Panc1 (cell line): Measurements from ENCODE around the gene NR1H2. TPM values are rescaled to one million over a fixed set of nuclear protein-coding genes. Genes with fewer than 3 reads are reported as not detected.

Source experiments
- ATAC-seq: fragments of 200-7000 bp; cut with Tn5 transposase; 2 replicates; pipeline ENCODE4 v1.9.1; 2020; ENCODE audit warnings: mild to moderate bottlenecking, moderate library complexity
- BruUV-seq: library from RNA; stranded (reverse); fragments of 400-500 nt; replicated peaks from 2 replicates; lab custom pipeline; 2021; lab: Mats Ljungman, UMichigan
- CTCF ChIA-PET: fragments of 300-600 bp; sonication (Branson Sonifier 250); formaldehyde crosslinking; loops from one replicate; lab custom pipeline; 2022; ENCODE audit warnings: antibody characterized with exemption; lab: Charles Lee
- POLR2A ChIA-PET: fragments of 300-600 bp; sonication (Branson Sonifier 250); formaldehyde crosslinking; loops from one replicate; lab custom pipeline; 2022; ENCODE audit warnings: antibody characterized with exemption; lab: Charles Lee
- DNase-seq: peaks from one replicate; pipeline ENCODE4 v3.0.0-alpha.2; 2010; ENCODE audit warnings: low read depth, low spot score
- H3K27ac ChIP-seq: 2 replicates; pipeline ENCODE4 v1.5.1; 2011; ENCODE audit warnings: mild to moderate bottlenecking, low read length, inconsistent platforms
- H3K27me3 ChIP-seq: fragments of 200-500 bp; sonication (Bioruptor generic); 2 replicates; pipeline ENCODE4 v1.6.0; 2014; ENCODE audit warnings: low read length, inconsistent platforms; ENCODE audit not compliant: control insufficient read depth, insufficient read depth
- H3K36me3 ChIP-seq: fragments of 200-500 bp; sonication (Bioruptor generic); 2 replicates; pipeline ENCODE4 v1.5.1; 2014; ENCODE audit warnings: inconsistent platforms, mild to moderate bottlenecking, low read length, moderate library complexity; ENCODE audit not compliant: control insufficient read depth, insufficient read depth
- H3K4me1 ChIP-seq: 2 replicates; pipeline ENCODE4 v1.5.1; 2011; ENCODE audit warnings: inconsistent platforms, mild to moderate bottlenecking, low read length, moderate library complexity; ENCODE audit not compliant: control insufficient read depth, insufficient read depth
- H3K4me3 ChIP-seq, 2 experiments: 2 replicates each; pipeline ENCODE4 v1.5.1; 2011 to 2012; ENCODE audit warnings: low read depth in 2 of 2, low read length in 2 of 2, mild to moderate bottlenecking in 2 of 2, inconsistent platforms in 1 of 2, moderate library complexity in 1 of 2
- H3K9me3 ChIP-seq: fragments of 200-500 bp; sonication (Bioruptor generic); 2 replicates; pipeline ENCODE4 v1.5.1; 2014; ENCODE audit warnings: low read depth, mild to moderate bottlenecking, inconsistent platforms, low read length, moderate library complexity; ENCODE audit not compliant: control insufficient read depth, insufficient read depth
- CTCF ChIP-seq: fragments of 450-650 bp; IDR thresholded peaks from 2 replicates; pipeline ENCODE4 v1.5.1; 2017; ENCODE audit warnings: mild to moderate bottlenecking
- POLR2AphosphoS5 ChIP-seq: IDR thresholded peaks from 2 replicates; pipeline ENCODE4 v1.6.1; 2012; ENCODE audit warnings: mild to moderate bottlenecking, low read depth, low read length, moderate library complexity
- REST ChIP-seq, 2 experiments: IDR thresholded peaks; 2 replicates each; pipeline ENCODE4 v1.6.1; 2011 to 2012; ENCODE audit warnings: low read depth in 2 of 2, control low read depth in 1 of 2, low read length in 1 of 2, mild to moderate bottlenecking in 1 of 2, moderate library complexity in 1 of 2; ENCODE audit not compliant: insufficient read depth in 1 of 2
- SIN3A ChIP-seq: IDR thresholded peaks from 2 replicates; pipeline ENCODE4 v1.6.1; 2012; ENCODE audit warnings: low read depth, mild to moderate bottlenecking, low read length, moderate library complexity, borderline replicate concordance; ENCODE audit not compliant: insufficient read depth
- TCF7L2 ChIP-seq: IDR thresholded peaks from 2 replicates; pipeline ENCODE4 v1.6.1; 2011; ENCODE audit warnings: mild to moderate bottlenecking, low read depth, low read length, inconsistent platforms
- in situ Hi-C: cut with HindIII; loops from 2 replicates; pipeline ENCODE4 v1.10.0; 2016; ENCODE audit warnings: low sequenced_read_pairs, low pct_unique_long_range_greater_than_20kb
- intact Hi-C: fragments of 100-400 bp; cut with micrococcal nuclease; formaldehyde crosslinking; loops from one replicate; pipeline ENCODE4 v1.10.0; 2022; ENCODE audit not compliant: unreplicated experiment
- total RNA-seq: library from RNA; stranded (reverse); gene quantifications from one replicate; pipeline ENCODE4 v1.2.1, GENCODE V29; 2021; ENCODE audit not compliant: unreplicated experiment

NR1H2 gene
- total RNA-seq, 1 experiment from 2014 or later: 55.8 TPM

GRCh38 chr19:50340331-50340730 is 35.9 kb upstream of the NR1H2 start:
- 0 out of 2 replicates have a peak, but pooled peaks cover 7% of the 10 kb centered on the region for H3K9me3 ChIP-seq
- no peak overlapping the region for H3K27ac ChIP-seq
- intact Hi-C loops (no loop called here), in situ Hi-C loops (no loop called here)
- H3K4me3 ChIP-seq: no peak overlapping the region
- CTCF ChIA-PET: no interaction called here
- H3K27me3 ChIP-seq: no peaks in the 10 kb centered on the region
- H3K4me1 ChIP-seq: no peaks in the 10 kb centered on the region
- no peaks in the 10 kb centered on the region for H3K36me3 ChIP-seq
- DNase-seq (no peak), ATAC-seq (no peak)
- POLR2A ChIA-PET: no interaction called here
- TF ChIP-seq CTCF (no peak), SIN3A (no peak)
- no TSS peak for BruUV-seq

- Histone ChIP-seq H3K36me3 (no peaks in the 10 kb centered on the region), H3K27me3 (no peaks in the 10 kb centered on the region), H3K4me1 (no peaks in the 10 kb centered on the region), H3K4me3 (no peak overlapping the region), H3K27ac (no peak overlapping the region), H3K9me3 (0 out of 2 replicates have a peak, but pooled peaks cover 7% of the 10 kb centered on the region)
- TF ChIP-seq CTCF (no peak), POLR2AphosphoS5 (no peak), REST (IDR thresholded peaks at IDR 0.05; ENCODE audit: insufficient read depth in 1 of 2, low read depth in 2 of 2, low read length in 1 of 2) (no peak), SIN3A (no peak), TCF7L2 (no peak)
- intact Hi-C loops (no loop called here), in situ Hi-C loops (no loop called here)
- no TSS peak for BruUV-seq
- no peak for ATAC-seq
- ChIA-PET POLR2A (no interaction called here), CTCF (no interaction called here)
- no peak for DNase-seq
Measured at GRCh38 chr19:50341091-50341564, 35.1 kb upstream of the NR1H2 start.
